GM10266 (cell line): ENCODE results near the gene UNC93A.
"Not testable (repeated sequence)": the region's sequence is repeated elsewhere in the genome, so short reads cannot be mapped to it uniquely, and the experiment has no call there.

ENCODE experiments used
- DNase-seq: peaks from one replicate; pipeline ENCODE4 v3.0.0; 2012; ENCODE audit errors: extremely low spot score
- CTCF ChIP-seq: IDR thresholded peaks from 2 replicates; pipeline ENCODE4 v1.5.1; 2012; ENCODE audit warnings: mild to moderate bottlenecking, low read depth; ENCODE audit not compliant: control insufficient read depth, insufficient read depth; ENCODE audit errors: missing control alignments

The UNC93A gene

GRCh38 chr6:167306401-167306998, 15.4 kb downstream of the UNC93A start:
- TF ChIP-seq CTCF, result no peak
- DNase-seq, result no peak

- no peak for DNase-seq
- no peak for TF ChIP-seq CTCF
Measured at GRCh38 chr6:167307342-167307955, 16.3 kb downstream of the UNC93A start.

- no peak for TF ChIP-seq CTCF
- no peak for DNase-seq
Measured at GRCh38 chr6:167308207-167308606, 17.1 kb downstream of the UNC93A start.

GRCh38 chr6:167309355-167310192, 18.5 kb downstream of the UNC93A start:
- not testable (repeated sequence) for DNase-seq

GRCh38 chr6:167311286-167311685, 20.2 kb downstream of the UNC93A start:
- no peak for TF ChIP-seq CTCF
- no peak for DNase-seq

- DNase-seq, result not testable (repeated sequence)
Measured at GRCh38 chr6:167311691-167312090, 20.6 kb downstream of the UNC93A start.

GRCh38 chr6:167314180-167314821, 23.2 kb downstream of the UNC93A start:
- no peak for DNase-seq

More at GRCh38 chr6:167314180-167314821, 23.2 kb downstream of the UNC93A start:
- TF ChIP-seq CTCF, result no peak
